Activated naive CD4-positive, alpha-beta T cell treated with anti-CD3 and anti-CD28 coated beads for 36 hours (primary cell): ENCODE results near the gene RFX3. TPM values are rescaled to one million over a fixed set of nuclear protein-coding genes. Genes with fewer than 3 reads are reported as not detected.

Experiments
- CTCF ChIA-PET: fragments of 350-600 bp; sonication (Branson Sonifier 250); formaldehyde crosslinking; loops from one replicate; lab custom pipeline; 2021; ENCODE audit warnings: antibody characterized with exemption; lab: Charles Lee
- DNase-seq: peaks from one replicate; pipeline ENCODE4 v3.0.0-alpha.2; 2020
- H3K27ac Mint-ChIP-seq: one replicate; pipeline ENCODE4 v1.8.0; 2021; ENCODE audit warnings: mild to moderate bottlenecking, mixed read lengths
- H3K27me3 Mint-ChIP-seq: one replicate; pipeline ENCODE4 v1.8.0; 2021; ENCODE audit warnings: low read depth, mixed read lengths
- H3K36me3 Mint-ChIP-seq: one replicate; pipeline ENCODE4 v1.8.0; 2021; ENCODE audit warnings: low read depth, mixed read lengths
- H3K4me1 Mint-ChIP-seq: one replicate; pipeline ENCODE4 v1.8.0; 2021; ENCODE audit warnings: low read depth, mixed read lengths
- H3K4me3 Mint-ChIP-seq: one replicate; pipeline ENCODE4 v1.8.0; 2021; ENCODE audit warnings: mild to moderate bottlenecking, moderate library complexity, mixed read lengths
- H3K9me3 Mint-ChIP-seq: one replicate; pipeline ENCODE4 v1.8.0; 2021; ENCODE audit warnings: mixed read lengths
- intact Hi-C: fragments of 100-400 bp; cut with micrococcal nuclease; formaldehyde crosslinking; loops from one replicate; pipeline ENCODE4 v1.15.1; 2023
- total RNA-seq, 2 experiments: library from RNA; stranded (reverse); gene quantifications; one replicate each; pipeline ENCODE4 v1.2.3, GENCODE V29; 2021

The RFX3 gene
- total RNA-seq, 2 experiments from 2014 or later, result 11.0 to 12.7 TPM

GRCh38 chr9:3239240-3239639 lies 286.6 kb downstream of the RFX3 start:
- intact Hi-C loops, result no loop called here
- no peak overlapping the region for H3K27ac Mint-ChIP-seq
- DNase-seq, result no peak
- peaks cover 6% of the 10 kb centered on the region for H3K36me3 Mint-ChIP-seq
- H3K9me3 Mint-ChIP-seq, result no peaks in the 10 kb centered on the region
- H3K4me3 Mint-ChIP-seq, result no peak overlapping the region
- peaks cover 3% of the 10 kb centered on the region for H3K4me1 Mint-ChIP-seq
- no peaks in the 10 kb centered on the region for H3K27me3 Mint-ChIP-seq
- CTCF ChIA-PET, result interaction anchor here (0.6 to 1.7 kb wide), 4 partner anchors 91 to 668 kb away, joined by 3 to 4 read pairs (median 3); no protein-coding TSS in a partner anchor

GRCh38 chr9:3238236-3238635 lies 287.6 kb downstream of the RFX3 start:
- CTCF ChIA-PET, result interaction anchor here (0.5 to 1.7 kb wide), 3 partner anchors 85 to 203 kb away, joined by 3 read pairs; no protein-coding TSS in a partner anchor
- Mint-ChIP-seq H3K4me3 (no peak overlapping the region), H3K36me3 (peaks cover 6% of the 10 kb centered on the region), H3K27ac (no peak overlapping the region), H3K4me1 (peaks cover 3% of the 10 kb centered on the region), H3K9me3 (no peaks in the 10 kb centered on the region), H3K27me3 (no peaks in the 10 kb centered on the region)
- DNase-seq, result no peak
- intact Hi-C loops, result no loop called here

GRCh38 chr9:3237121-3237520 lies 288.7 kb downstream of the RFX3 start:
- CTCF ChIA-PET, result interaction anchor here (1.7 kb wide), 1 partner anchor 204 kb away, joined by 5 read pairs; no protein-coding TSS in a partner anchor
- intact Hi-C loops, result no loop called here
- DNase-seq, result no peak
- no peak overlapping the region for H3K27ac Mint-ChIP-seq
- H3K4me1 Mint-ChIP-seq, result peaks cover 3% of the 10 kb centered on the region
- no peak overlapping the region for H3K4me3 Mint-ChIP-seq
- H3K9me3 Mint-ChIP-seq, result no peaks in the 10 kb centered on the region
- H3K27me3 Mint-ChIP-seq, result no peaks in the 10 kb centered on the region
- H3K36me3 Mint-ChIP-seq, result peaks cover 9% of the 10 kb centered on the region

GRCh38 chr9:3235497-3235896 lies 290.3 kb downstream of the RFX3 start:
- H3K9me3 Mint-ChIP-seq, result no peaks in the 10 kb centered on the region
- CTCF ChIA-PET, result no interaction called here
- DNase-seq, result no peak
- intact Hi-C loops, result no loop called here
- H3K27me3 Mint-ChIP-seq, result no peaks in the 10 kb centered on the region
- H3K36me3 Mint-ChIP-seq, result peaks cover 9% of the 10 kb centered on the region
- H3K27ac Mint-ChIP-seq, result no peak overlapping the region
- no peaks in the 10 kb centered on the region for H3K4me1 Mint-ChIP-seq
- no peak overlapping the region for H3K4me3 Mint-ChIP-seq

GRCh38 chr9:3224931-3225330 lies 300.9 kb downstream of the RFX3 start:
- Mint-ChIP-seq H3K9me3 (no peaks in the 10 kb centered on the region), H3K27ac (no peak overlapping the region), H3K36me3 (peaks cover 8% of the 10 kb centered on the region), H3K27me3 (no peaks in the 10 kb centered on the region), H3K4me3 (no peak overlapping the region), H3K4me1 (no peaks in the 10 kb centered on the region)
- CTCF ChIA-PET, result no interaction called here
- intact Hi-C loops, result no loop called here
- no peak for DNase-seq

- H3K27ac Mint-ChIP-seq, result no peak overlapping the region
- DNase-seq, result no peak
Observed at GRCh38 chr9:3215658-3216057, 310.1 kb downstream of the RFX3 start.

GRCh38 chr9:3214741-3215140 lies 311.1 kb downstream of the RFX3 start:
- intact Hi-C loops, result no loop called here
- H3K27me3 Mint-ChIP-seq, result peaks cover 5% of the 10 kb centered on the region
- no peak overlapping the region for H3K27ac Mint-ChIP-seq
- DNase-seq, result no peak
- CTCF ChIA-PET, result no interaction called here
- H3K36me3 Mint-ChIP-seq, result no peaks in the 10 kb centered on the region
- no peak overlapping the region for H3K4me3 Mint-ChIP-seq
- H3K4me1 Mint-ChIP-seq, result no peaks in the 10 kb centered on the region
- H3K9me3 Mint-ChIP-seq, result no peaks in the 10 kb centered on the region

More at GRCh38 chr9:3215658-3216057, 310.1 kb downstream of the RFX3 start:
- intact Hi-C loops, result no loop called here
- no peaks in the 10 kb centered on the region for H3K36me3 Mint-ChIP-seq
- no peaks in the 10 kb centered on the region for H3K9me3 Mint-ChIP-seq
- H3K27me3 Mint-ChIP-seq, result peaks cover 5% of the 10 kb centered on the region
- no peak overlapping the region for H3K4me3 Mint-ChIP-seq
- no peaks in the 10 kb centered on the region for H3K4me1 Mint-ChIP-seq
- CTCF ChIA-PET, result interaction anchor here (1.2 kb wide), 1 partner anchor 1158 kb away, joined by 5 read pairs; no protein-coding TSS in a partner anchor

GRCh38 chr9:3205421-3206095 lies 320.2 kb downstream of the RFX3 start:
- intact Hi-C loops, result no loop called here
- Mint-ChIP-seq H3K4me1 (no peaks in the 10 kb centered on the region), H3K36me3 (no peaks in the 10 kb centered on the region), H3K27me3 (peaks cover 3% of the 10 kb centered on the region), H3K4me3 (no peak overlapping the region), H3K9me3 (no peaks in the 10 kb centered on the region), H3K27ac (no peak overlapping the region)
- CTCF ChIA-PET, result interaction anchor here (1.2 kb wide), 1 partner anchor 35 kb away, joined by 3 read pairs; no protein-coding TSS in a partner anchor
- no peak for DNase-seq

- Mint-ChIP-seq H3K4me1 (no peaks in the 10 kb centered on the region), H3K36me3 (no peaks in the 10 kb centered on the region), H3K27me3 (peaks cover 16% of the 10 kb centered on the region), H3K4me3 (no peak overlapping the region), H3K27ac (no peak overlapping the region), H3K9me3 (no peaks in the 10 kb centered on the region)
- no peak for DNase-seq
- CTCF ChIA-PET, result no interaction called here
- intact Hi-C loops, result no loop called here
Observed at GRCh38 chr9:3200331-3200774, 325.4 kb downstream of the RFX3 start.

GRCh38 chr9:3193791-3194190 lies 332.0 kb downstream of the RFX3 start:
- Mint-ChIP-seq H3K36me3 (no peaks in the 10 kb centered on the region), H3K4me1 (no peaks in the 10 kb centered on the region), H3K4me3 (no peak overlapping the region), H3K9me3 (no peaks in the 10 kb centered on the region), H3K27ac (no peak overlapping the region), H3K27me3 (peaks cover 23% of the 10 kb centered on the region)
- no peak for DNase-seq
- CTCF ChIA-PET, result no interaction called here
- intact Hi-C loops, result no loop called here

GRCh38 chr9:3191715-3192114 lies 334.1 kb downstream of the RFX3 start:
- DNase-seq, result no peak
- intact Hi-C loops, result no loop called here
- Mint-ChIP-seq H3K9me3 (no peaks in the 10 kb centered on the region), H3K27me3 (peaks cover 32% of the 10 kb centered on the region), H3K4me1 (no peaks in the 10 kb centered on the region), H3K27ac (no peak overlapping the region), H3K4me3 (no peak overlapping the region), H3K36me3 (no peaks in the 10 kb centered on the region)
- CTCF ChIA-PET, result interaction anchor here (1.6 kb wide), 1 partner anchor 10 kb away, joined by 3 read pairs; no protein-coding TSS in a partner anchor

GRCh38 chr9:3189113-3189861 lies 336.5 kb downstream of the RFX3 start:
- CTCF ChIA-PET, result interaction anchor here (1.1 kb wide), 1 partner anchor 8 kb away, joined by 4 read pairs; no protein-coding TSS in a partner anchor
- H3K27me3 Mint-ChIP-seq, result peaks cover 28% of the 10 kb centered on the region
- H3K9me3 Mint-ChIP-seq, result no peaks in the 10 kb centered on the region
- no peak for DNase-seq
- intact Hi-C loops, result no loop called here
- no peak overlapping the region for H3K4me3 Mint-ChIP-seq
- no peak overlapping the region for H3K27ac Mint-ChIP-seq
- H3K36me3 Mint-ChIP-seq, result no peaks in the 10 kb centered on the region
- no peaks in the 10 kb centered on the region for H3K4me1 Mint-ChIP-seq
